Posterior cingulate gyrus (tissue), 11 donors: ENCODE data around the gene OPN4.

Source experiments
- DNase-seq, 10 donors: peaks; one replicate each; pipeline versions ENCODE4 v3.0.0 to v3.0.0-alpha.2; 2020 to 2021; ENCODE audit warnings: mixed read lengths in 3 of 10
- intact Hi-C: fragments of 100-400 bp; cut with DNase I; formaldehyde crosslinking; loops from one replicate; pipeline ENCODE4 v1.15.1; 2023

Gene OPN4

DNA sequence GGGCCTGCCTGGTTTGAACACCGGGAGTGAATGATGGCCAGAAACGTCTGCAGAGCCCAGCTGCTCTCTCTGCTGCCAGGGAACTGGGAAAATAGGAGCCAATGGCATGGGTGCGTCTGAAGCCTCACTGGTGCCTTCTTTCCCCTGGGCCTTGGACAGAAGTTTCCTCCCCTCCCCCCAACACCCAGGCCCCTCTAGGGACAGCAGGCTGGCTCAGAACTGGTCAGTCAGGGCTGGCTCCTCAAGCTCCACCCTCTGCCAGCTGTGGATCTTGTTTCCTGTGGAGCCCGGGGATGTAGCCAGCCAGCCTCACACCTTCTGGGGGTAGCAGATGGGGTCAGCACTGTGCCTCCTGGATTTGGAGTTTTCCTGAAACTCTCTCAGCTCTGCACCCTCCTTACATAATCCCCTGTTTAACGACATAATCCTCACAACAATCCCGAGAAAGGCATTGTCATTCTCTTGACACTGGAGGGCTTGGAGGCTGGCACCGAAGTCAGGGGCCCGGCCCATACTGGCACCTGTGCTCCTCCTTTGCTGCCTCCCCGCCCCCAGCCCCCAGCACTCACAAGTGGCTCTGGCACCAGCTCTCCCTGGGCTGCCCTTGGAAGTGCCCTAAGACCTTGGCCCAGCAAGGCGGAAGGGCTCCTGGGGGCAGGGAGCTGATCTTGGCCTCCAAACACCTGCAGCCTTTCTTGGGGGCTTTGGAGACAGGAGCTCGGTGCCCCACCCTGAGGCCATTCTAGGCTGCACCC, 19.7 kb downstream of the OPN4 start:
- intact Hi-C loops = no loop called here
- DNase-seq = peak in 7 of 10 donors; percentile 27 to 91 (median 50)

DNA sequence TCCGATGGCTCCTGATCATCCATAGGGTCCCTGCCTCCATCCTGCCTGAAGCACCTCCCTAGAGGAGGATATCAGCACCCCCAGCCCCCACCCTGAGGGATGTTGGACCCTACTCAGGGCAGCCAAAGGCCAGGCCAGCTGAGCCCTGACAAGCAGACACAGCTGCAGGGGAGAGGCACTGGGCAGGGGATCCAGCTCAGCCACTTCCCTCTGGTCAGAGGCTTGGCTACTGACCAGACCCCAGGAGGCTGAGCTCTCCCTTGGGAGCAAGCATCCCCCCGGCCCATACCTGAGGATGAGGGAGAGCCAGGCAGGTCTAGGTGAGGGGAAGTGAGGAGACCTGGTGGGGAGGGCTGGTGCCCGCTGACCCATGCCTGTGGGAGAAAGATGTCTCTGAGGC, 20.6 kb downstream of the OPN4 start:
- intact Hi-C loops = no loop called here
- DNase-seq = peak in 3 of 10 donors; percentile 37 to 91 (median 55)

DNA sequence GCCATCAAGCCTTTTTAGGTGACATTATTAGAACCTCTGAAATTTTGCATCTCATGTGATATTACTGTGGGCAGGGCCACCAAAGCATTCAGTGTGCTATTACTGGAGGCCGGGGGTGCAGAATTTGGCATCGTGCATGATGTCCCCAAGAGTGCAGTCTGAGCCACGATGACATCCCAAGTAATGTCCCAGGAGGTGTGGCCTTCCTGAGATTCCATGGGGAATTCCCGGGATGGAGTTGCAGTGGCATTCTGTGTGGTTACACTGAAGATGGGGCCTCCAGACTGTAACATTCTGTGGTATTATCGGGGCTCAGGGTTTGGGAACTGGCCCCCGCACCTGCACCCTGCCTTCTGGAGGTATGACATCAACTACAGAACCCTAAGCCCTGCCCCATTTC, 23.0 kb downstream of the OPN4 start:
- intact Hi-C loops = no loop called here
- DNase-seq = no peak

DNA sequence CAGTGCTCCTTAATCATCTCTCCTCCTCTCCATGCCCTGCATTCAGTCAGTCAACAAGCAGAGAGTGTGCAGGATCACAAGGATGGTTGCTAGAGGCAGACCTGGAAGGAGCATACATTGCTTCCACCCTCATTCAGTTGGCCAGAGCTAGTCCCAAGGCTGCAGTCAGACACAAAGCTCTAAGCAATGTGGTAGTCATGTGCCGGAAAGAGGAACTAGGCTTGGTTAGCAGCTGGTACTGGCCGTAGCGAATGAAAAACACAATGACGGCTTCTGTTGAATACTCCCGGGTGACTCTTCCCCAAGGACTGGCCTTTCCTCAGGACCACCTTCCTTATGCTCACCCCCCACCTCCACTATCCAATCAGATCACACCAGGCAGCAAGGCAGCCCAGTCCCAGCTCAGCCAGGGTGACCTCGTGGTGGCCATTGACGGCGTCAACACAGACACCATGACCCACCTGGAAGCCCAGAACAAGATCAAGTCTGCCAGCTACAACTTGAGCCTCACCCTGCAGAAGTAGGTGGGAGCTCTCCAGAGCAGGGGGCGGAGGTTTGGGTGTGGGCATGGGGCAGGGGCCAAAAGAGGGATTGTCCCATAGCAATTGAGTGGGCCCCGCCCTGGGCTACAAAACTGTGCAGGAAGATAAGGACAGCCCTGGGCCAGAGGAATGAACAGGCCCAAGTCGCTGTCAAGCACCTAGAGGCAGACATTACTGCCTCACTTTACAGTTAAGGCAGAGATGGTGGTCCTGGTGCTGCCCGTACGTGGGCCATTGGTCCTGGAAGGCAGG, 24.8 kb downstream of the OPN4 start:
- DNase-seq = peak in 1 of 10 donors; percentile 42
- intact Hi-C loops = no loop called here

DNA sequence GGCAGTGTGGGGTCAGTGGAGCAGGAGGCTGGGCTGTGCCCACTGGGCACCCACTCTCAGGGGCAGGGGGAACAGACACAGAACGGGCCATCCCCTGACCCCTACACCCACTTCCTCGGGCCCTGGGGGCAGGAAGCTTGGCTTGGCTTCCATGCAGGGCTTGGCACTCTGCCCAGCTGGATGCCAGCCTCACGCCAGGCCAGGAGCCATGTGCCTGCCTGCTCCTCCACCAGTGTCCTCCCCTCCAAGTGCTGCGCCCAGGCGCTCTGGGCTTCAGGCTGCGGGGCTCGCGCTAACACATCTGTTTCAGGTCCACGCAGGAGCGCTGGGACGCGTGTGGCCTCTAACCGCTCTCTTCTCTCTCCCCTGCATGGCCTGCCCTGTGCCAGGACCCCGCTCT, 26.7 kb downstream of the OPN4 start:
- intact Hi-C loops = no loop called here
- peak in 6 of 10 donors; percentile 37 to 94 (median 47) for DNase-seq

DNA sequence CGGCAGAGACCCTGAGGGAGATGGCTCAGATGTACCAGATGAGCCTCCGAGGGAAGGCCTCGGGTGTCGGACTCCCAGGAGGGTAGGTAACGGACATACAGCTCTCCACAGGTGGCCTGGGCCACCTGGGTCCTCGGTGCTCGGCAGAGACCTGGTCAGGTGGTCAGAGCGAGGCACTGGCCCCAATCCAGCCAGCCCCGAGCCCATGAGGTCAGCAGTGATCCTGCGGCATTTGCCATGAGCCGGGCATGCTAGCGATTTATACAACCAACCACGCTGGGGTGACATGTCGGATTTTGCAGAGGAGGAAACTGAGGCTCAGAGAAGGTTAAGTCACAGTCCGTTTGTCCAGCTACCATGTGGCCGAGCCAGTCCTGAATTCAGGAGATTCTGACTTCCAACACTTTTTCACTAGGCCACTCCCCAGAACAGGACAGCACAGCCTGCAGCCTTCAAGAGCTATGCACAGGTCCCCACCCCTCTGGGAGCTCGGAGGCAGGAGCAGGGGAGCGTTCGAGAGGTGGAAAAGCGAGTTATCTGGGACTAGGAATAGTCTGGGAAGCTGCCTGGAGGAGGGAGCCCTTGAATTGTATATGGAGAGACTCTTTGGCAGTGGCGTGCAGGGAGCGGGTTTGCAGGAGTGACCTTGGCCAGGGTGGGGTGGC, 27.5 kb downstream of the OPN4 start:
- no peak for DNase-seq
- intact Hi-C loops = no loop called here

DNA sequence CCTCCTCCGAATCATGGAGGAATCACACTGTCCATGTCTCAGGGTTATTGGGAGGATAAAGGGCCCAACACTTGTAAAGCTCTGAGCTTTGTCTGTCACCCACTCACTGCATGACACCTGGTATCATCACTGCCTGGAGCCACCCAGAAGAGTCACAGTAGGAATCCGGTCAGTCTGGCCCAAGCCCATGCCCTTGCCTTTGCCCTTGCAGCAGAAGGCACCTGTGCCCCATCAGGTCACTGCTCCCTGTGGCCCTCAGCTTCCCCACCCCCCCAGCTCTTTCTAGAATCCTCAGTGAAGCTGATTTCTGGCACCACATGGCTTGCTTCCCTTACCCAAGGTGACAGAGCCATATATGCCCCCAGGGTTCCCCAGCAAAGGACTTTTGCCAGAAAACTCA, 28.3 kb downstream of the OPN4 start:
- intact Hi-C loops = no loop called here
- no peak for DNase-seq

DNA sequence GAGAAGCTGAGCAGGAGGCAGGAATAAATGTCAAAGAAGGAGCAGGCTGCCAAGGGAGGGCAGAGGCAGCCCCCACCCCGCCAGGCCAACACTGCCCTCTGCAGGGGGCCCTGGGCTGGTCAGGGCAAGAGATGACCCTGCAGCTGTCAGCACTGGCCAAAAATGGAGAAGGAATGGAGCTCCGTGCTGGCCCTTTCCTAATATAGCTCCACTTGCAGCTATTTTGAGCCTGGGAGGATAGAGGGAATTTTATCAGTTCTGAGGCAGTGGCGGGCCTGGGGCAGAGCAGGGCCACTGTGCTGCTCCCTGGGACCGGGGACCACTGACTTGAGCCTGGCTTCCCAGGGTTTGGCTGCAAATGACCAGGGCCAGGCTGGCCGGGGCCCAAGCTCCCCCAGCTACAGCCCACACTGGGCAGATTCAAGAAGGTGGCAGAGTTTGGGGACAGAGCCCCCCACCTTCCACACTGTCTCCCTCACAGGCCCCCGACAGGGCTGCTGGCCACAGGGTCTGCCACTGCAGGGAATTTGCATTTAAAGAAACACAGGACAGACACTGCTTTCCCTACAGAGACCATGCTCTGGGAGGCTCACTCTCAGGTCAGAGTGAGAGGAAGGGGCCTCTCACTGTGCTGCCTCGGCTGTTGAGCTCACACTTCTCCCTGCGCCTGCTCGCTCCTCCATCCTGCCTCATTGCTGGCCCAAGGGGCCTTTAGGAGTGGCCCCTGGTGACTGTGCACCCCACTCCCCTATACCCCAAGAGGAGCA, 30.2 kb downstream of the OPN4 start:
- peak in 5 of 10 donors; percentile 35 to 94 (median 61) for DNase-seq
- intact Hi-C loops = loop anchor here (1.0 kb wide), 1 partner anchor 41 kb away; no protein-coding TSS in a partner anchor

DNA sequence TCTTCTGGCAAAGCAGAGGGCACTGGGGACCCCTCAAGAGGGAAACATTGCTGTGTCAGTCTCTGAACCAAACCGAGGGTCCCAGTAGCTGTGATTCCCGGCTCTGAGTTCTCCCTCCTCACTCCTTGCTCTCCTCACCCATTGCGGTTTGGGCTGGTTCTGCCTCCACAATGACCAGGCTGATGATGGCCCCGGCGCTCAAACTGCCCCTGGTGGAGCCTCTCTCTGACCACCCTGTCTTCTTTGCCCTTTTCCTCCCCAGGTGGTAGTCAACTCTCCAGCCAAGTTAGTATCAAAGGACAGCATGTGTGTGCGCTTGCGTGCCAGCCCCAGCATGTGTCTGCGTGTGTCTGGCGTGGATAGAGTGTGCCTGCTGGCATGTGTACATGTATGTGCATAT, 31.1 kb downstream of the OPN4 start:
- intact Hi-C loops = no loop called here
- DNase-seq = no peak

DNA sequence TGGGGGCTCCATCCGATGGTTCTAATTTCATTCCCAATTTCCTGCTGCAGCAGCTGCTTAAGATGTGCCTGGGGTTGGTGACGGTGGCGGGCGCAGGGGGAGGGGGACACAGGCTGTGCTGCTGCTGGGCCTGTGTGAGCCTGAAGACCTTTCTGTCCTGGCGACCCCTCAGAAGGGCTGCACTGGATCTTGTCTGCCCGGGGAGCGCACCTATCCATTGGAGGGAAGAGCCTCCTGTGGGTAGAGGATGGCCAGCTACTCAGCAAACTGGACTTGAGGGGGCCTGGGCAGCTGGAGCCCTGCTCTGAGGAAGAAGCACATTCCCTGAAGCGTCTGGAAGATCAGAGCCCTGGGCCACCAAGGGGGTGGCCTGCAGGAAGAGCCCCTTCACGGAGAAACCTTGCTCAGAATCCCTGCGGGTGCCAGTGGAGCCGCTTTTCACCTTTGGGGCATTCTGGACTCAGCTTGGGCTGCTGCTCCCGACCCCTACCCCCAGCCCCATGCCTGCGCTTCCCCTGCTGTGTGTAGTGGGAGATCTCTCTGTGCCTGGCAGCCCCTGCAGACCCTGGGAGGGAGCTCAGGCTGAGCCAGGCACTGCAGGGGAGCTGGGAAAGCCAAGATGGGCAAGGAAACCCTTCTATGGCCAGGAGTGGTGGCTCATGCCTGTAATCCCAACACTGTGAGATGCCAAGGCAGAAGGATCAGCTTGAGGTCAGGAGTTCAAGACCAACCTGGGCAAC, 31.7 kb downstream of the OPN4 start:
- intact Hi-C loops = no loop called here
- DNase-seq = no peak

DNA sequence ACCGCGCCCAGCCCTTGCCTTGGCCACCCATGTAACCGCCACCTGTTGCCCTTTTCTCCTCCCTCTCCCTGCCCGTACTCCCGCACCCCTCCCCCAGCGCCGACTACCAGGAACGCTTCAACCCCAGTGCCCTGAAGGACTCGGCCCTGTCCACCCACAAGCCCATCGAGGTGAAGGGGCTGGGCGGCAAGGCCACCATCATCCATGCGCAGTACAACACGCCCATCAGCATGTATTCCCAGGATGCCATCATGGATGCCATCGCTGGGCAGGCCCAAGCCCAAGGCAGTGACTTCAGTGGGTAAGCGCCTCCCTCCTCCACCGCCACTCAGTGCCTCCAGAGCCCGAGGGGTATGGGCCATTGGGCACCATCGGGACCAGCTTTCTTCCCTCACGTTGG, 32.6 kb downstream of the OPN4 start:
- no peak for DNase-seq
- intact Hi-C loops = no loop called here

DNA sequence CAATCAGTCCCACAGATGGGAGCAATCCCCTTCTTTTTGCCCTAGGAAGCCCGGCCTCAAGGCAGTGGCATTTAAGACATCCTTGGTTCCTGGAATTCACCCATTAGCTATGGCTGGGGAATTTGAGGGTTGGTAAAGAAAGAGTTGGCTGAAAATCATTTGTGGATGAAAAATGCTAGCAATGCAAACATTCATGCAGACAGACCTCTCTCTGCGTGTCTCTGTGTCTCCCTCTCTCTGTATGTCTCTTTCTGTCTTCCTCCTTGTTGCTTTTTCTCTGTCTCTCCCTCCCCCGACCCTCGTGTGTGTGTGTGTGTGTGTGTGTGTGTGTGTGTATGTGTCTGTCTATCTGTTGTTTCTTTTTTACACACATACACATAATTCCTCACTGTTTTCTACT, 33.4 kb downstream of the OPN4 start:
- DNase-seq = no peak
- intact Hi-C loops = loop anchor here (1.0 kb wide), 1 partner anchor 212 kb away; no protein-coding TSS in a partner anchor

DNA sequence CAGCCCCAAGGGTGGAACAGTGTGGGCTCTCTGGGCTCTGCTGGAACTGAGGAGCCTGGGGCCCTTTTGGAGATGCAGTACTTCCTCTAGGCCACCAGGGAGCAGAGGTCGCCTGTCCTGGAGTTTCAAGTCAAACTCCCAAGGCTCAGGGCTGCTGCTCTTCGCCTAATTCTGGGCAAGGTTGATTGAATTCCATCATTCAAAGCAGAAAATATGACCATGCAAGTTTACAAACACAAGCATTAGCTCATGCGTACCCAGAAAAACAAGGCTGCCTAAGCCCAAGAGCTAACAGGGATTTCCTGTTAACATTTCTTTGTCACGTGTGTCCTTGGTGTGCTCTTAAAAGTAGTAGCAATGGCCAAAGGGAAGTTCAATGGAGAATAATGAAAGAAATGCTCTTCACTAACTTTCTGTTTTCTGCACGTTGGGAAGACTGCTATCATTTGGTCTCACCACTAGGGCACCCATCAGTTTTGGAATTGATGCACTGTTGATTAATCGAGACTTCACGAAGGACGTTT, 34.1 kb downstream of the OPN4 start:
- DNase-seq = peak in 6 of 10 donors; percentile 52 to 93 (median 60)
- intact Hi-C loops = loop anchor here (1.0 kb wide), 1 partner anchor 211 kb away; no protein-coding TSS in a partner anchor

DNA sequence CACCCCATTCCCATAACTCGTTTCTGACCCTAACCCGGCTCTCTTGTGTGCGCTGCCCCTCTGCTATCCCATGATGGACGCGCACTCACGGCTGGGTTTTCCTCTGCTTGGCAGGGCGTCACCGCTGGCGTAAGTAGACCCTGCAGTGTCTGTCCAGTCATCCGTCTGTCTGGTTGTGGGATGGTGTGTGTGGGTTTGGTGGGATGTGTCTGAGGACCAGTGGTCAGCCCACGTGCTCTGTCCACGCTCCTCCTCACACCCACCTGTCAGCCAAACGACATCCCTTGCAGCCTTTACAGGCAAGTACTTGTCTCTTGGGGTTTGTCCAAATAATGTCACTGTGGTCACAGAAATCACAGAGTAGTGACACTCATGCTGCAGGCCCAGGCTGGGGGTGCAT, 34.8 kb downstream of the OPN4 start:
- intact Hi-C loops = no loop called here

DNA sequence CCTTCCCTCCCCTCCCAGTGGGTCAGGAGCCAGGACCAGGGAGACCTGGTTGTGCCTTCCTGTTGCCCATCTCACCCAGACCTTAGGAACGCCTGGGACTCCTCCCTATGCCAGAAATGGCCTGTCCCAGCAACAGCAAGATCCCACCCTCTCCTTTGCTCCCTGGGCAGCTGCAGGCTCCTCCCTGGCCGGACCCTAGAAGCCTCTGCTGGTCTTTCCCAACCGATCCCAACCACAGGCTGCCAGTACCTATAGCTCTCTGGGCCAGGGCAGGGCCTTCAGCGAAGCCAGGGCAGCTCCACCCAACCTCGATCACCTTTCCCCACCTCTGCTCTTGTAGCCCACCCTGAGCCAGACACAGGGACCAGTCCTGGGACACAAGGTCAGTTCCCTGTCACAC, 35.9 kb downstream of the OPN4 start:
- intact Hi-C loops = no loop called here
- no peak for DNase-seq

More for the DNA sequence above, 34.8 kb downstream of the OPN4 start:
- no peak for DNase-seq

DNA sequence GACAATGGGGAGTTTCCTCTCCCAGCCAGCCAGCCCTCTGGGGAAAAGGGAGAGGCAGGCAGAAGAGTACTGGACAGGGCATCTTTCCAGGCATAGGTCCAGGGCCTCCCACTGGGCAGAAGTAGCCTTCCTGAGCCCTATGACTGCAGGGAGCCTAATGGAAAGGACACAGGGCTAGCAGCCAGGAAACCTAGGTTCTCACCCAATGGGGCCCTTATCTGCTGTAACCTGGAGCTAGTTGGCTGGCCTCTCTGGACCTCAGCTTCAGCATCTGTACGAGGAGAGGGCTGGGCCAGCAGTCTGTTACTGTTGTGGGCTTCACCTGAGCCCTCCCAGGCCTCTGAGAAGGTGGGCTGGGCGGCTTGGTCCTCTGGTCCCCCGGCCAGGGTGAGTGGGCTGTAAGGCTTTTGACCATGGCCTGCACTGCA, 36.3 kb downstream of the OPN4 start:
- no peak for DNase-seq
- intact Hi-C loops = no loop called here

DNA sequence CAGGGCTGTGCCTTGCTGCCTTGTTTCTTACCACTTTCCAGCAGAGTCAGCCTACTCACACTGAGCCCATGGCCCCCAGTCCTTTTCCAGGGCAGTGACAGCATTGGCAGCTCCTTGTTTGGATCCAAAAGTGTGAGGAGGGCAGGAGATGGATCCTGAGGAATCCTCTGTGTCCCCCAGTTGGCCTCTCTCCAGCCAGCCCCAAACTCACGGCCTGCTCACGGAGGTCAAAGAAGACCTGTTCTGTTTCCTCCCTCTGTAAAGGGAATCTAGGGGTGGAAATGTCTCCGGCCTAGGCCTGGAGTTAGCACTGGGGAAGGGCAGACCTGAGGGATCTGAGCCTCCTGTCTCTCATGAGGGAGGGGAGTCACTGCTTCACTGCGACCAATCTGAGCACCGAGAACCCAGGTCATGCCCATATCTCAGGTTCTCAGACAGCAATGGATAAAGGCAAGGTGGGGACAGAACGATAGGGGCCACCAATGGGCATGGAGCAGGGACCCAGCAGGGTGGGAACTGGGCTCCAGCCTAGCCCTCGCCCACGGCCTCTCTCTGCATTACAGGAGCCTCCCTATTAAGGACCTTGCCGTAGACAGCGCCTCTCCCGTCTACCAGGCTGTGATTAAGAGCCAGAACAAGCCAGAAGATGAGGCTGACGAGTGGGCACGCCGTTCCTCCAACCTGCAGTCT, 37.1 kb downstream of the OPN4 start:
- intact Hi-C loops = no loop called here

DNA sequence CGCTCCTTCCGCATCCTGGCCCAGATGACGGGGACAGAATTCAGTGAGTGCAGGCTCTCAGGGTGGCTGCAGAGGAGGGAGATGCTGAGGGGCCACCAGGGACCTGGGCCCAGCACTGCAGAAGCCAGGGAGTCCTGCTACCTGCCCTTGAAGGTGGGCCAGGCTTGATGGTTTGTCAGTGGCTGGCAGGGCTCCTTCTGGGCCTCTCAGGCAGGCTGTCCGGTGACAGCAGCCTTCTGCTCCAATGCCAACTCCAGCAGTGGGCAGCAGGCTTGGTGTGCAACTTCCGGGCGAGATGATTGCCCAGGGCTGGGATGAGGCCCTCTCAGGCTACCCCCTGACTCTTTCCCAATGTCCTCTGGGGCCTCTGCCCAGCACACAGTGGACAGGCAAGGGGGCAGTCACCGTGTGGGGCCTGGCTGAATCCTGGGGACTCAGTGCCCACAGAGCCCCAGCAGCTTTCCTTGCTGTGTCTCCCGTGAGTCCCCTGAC, 37.7 kb downstream of the OPN4 start:
- no peak for DNase-seq
- intact Hi-C loops = no loop called here

More for the DNA sequence above, 37.1 kb downstream of the OPN4 start:
- no peak for DNase-seq

DNA sequence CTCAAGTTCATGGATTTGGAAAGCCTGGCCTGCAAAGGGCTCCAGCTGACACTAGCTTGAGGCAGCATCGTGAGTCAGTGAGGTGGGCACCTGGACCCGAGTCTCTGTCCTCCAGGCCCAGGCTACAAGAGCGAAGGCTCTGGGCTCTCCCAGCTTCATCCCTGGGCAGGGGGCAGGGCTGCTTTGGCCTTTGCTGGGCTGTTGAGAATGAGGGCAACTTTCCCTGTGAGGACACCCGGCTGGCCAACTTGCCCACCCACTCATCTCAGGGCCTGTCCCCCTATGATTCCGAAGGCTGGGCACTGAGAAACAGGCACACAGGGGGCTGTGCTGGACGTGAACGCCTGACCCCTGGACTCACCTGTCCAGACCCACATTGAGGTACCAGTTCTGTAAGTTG, 38.3 kb downstream of the OPN4 start:
- DNase-seq = no peak
- intact Hi-C loops = no loop called here
